SU-DHL-6 (cell line): Measurements from ENCODE around the gene PPP1R14B.

ENCODE experiments used
- H2AFZ ChIP-seq: fragments of 200-600 bp; sonication (generic); 2 replicates; pipeline ENCODE4 v1.6.1; 2014; ENCODE audit warnings: low read depth, mild to moderate bottlenecking, moderate library complexity, mixed read lengths, antibody characterized with exemption, low read length; ENCODE audit not compliant: severe bottlenecking
- H3F3A ChIP-seq: fragments of 200-600 bp; shearing (Covaris generic); 2 replicates; pipeline ENCODE4 v1.6.0; 2016; ENCODE audit warnings: antibody characterized with exemption, mild to moderate bottlenecking; ENCODE audit not compliant: insufficient read depth
- H3K27ac ChIP-seq: fragments of 200-600 bp; sonication (generic); 2 replicates; pipeline ENCODE4 v1.5.1; 2016; ENCODE audit warnings: low read depth, mild to moderate bottlenecking, low read length, moderate library complexity, mixed read lengths
- H3K27me3 ChIP-seq: fragments of 200-600 bp; sonication (generic), shearing (Covaris generic); 2 replicates; pipeline ENCODE4 v1.6.0; 2014; ENCODE audit warnings: mild to moderate bottlenecking, low read length
- H3K36me3 ChIP-seq: fragments of 200-600 bp; sonication (generic); 2 replicates; pipeline ENCODE4 v1.6.1; 2014; ENCODE audit warnings: mild to moderate bottlenecking, low read length, mixed read lengths
- H3K4me2 ChIP-seq: fragments of 300-600, 200-600 bp; shearing (Covaris generic), sonication (generic); 2 replicates; pipeline ENCODE4 v1.6.0; 2014; ENCODE audit warnings: low read length, low read depth, mild to moderate bottlenecking; ENCODE audit not compliant: poor library complexity, severe bottlenecking
- H3K4me3 ChIP-seq: fragments of 200-600 bp; sonication (generic); 2 replicates; pipeline ENCODE4 v1.5.1; 2014; ENCODE audit warnings: antibody characterized with exemption, low read length, mild to moderate bottlenecking, mixed read lengths; ENCODE audit not compliant: insufficient read depth, poor library complexity, severe bottlenecking
- H3K79me2 ChIP-seq: fragments of 200-600 bp; sonication (generic); 2 replicates; pipeline ENCODE4 v1.6.1; 2014; ENCODE audit warnings: mild to moderate bottlenecking, low read length, moderate library complexity; ENCODE audit not compliant: insufficient read depth
- H3K9ac ChIP-seq: fragments of 200-600 bp; sonication (generic); 2 replicates; pipeline ENCODE4 v1.7.0; 2014; ENCODE audit warnings: mild to moderate bottlenecking, low read length
- H3K9me2 ChIP-seq: fragments of 200-600 bp; sonication (generic); replicated peaks from 2 replicates; pipeline ENCODE4 v1.6.1; 2014; ENCODE audit warnings: low read length; ENCODE audit not compliant: insufficient read depth
- H3K9me3 ChIP-seq: fragments of 200-600 bp; sonication (generic); 2 replicates; pipeline ENCODE4 v1.6.1; 2014; ENCODE audit warnings: low read length, mixed read lengths; ENCODE audit not compliant: insufficient read depth
- H4K20me1 ChIP-seq: fragments of 200-600 bp; sonication (generic); 2 replicates; pipeline ENCODE4 v1.6.1; 2014; ENCODE audit warnings: low read depth, mild to moderate bottlenecking, antibody characterized with exemption, low read length, moderate library complexity, mixed read lengths
- EZH2phosphoT487 ChIP-seq: fragments of 200-600 bp; sonication (generic), shearing (Covaris generic); conservative IDR thresholded peaks from 2 replicates; pipeline ENCODE4 v1.6.1; 2018; ENCODE audit warnings: mild to moderate bottlenecking, antibody characterized with exemption, low read length, moderate library complexity, mixed read lengths
- TF ChIP-seq, protein P1 (sequence below): fragments of 200-600 bp; sonication (generic); IDR thresholded peaks from one replicate; pipeline ENCODE4 v1.5.1; 2017; ENCODE audit warnings: antibody characterized with exemption, mild to moderate bottlenecking, low read length, moderate library complexity; ENCODE audit not compliant: insufficient read depth, poor library complexity, severe bottlenecking

The PPP1R14B gene

DNA sequence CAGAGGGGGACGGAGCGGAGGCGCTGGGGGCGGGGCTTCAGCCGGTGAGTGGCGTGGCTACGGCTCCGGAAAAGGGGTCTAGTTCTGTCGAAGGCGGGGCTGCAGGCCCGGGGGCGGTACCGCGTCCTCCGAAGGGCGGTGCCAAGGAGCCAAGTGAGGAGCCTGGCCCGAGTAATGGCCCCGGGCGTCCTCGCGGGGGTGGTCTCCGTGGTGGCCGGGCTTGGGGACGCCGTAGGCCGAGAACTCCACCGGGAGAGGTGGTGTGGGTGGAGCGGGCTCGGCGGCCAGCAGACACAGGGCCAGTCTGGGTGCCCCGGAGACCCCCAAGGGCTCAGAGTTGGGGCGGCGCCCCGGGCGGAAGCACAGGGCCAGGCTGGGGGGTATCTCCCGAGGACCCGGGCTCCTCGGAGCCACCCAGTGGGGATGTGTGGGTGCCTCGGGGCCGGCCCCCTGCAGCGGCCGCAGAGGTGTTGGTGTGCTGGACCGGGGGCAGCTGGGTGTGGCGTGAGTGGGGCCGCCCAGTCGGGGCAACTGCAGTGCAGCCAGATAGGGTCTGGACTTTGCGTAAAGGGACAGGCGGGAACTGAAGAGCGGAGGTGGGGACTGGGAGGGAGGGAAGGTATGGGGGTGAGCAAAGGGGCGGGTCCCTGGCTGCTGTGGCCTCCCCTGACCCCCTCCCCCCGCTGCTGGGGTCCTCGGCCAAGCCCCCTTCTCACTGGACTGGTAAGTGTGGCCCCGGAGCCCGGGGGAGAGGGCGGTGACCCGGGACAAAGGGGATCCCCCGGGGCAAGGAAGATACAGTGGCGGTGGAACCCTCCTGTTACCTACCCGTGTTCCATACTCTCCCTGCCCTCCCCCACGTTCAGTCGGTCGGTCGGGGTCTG, 5.0 kb downstream of the PPP1R14B start:
- H3K9me3 ChIP-seq, result no peaks in the 10 kb centered on the region
- no peaks in the 10 kb centered on the region for H3K36me3 ChIP-seq
- peak overlapping the region; percentile 78 for H3K4me3 ChIP-seq
- no peaks in the 10 kb centered on the region for H3K9me2 ChIP-seq
- H3K79me2 ChIP-seq, result peaks cover 22% of the 10 kb centered on the region
- no peaks in the 10 kb centered on the region for H3K27me3 ChIP-seq
- peaks cover 54% of the 10 kb centered on the region for H3F3A ChIP-seq
- H3K27ac ChIP-seq, result peak overlapping the region; percentile 71
- peak overlapping the region; percentile 72 for H3K9ac ChIP-seq
- TF ChIP-seq, protein P1, sequence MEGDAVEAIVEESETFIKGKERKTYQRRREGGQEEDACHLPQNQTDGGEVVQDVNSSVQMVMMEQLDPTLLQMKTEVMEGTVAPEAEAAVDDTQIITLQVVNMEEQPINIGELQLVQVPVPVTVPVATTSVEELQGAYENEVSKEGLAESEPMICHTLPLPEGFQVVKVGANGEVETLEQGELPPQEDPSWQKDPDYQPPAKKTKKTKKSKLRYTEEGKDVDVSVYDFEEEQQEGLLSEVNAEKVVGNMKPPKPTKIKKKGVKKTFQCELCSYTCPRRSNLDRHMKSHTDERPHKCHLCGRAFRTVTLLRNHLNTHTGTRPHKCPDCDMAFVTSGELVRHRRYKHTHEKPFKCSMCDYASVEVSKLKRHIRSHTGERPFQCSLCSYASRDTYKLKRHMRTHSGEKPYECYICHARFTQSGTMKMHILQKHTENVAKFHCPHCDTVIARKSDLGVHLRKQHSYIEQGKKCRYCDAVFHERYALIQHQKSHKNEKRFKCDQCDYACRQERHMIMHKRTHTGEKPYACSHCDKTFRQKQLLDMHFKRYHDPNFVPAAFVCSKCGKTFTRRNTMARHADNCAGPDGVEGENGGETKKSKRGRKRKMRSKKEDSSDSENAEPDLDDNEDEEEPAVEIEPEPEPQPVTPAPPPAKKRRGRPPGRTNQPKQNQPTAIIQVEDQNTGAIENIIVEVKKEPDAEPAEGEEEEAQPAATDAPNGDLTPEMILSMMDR, result no peak
- no peaks in the 10 kb centered on the region for H4K20me1 ChIP-seq
- H2AFZ ChIP-seq, result no peak overlapping the region
- peak overlapping the region; percentile 93 for H3K4me2 ChIP-seq

- H3K4me3 ChIP-seq, result peak overlapping the region; percentile 61
- H3K27ac ChIP-seq, result peak overlapping the region; percentile 86
- no peaks in the 10 kb centered on the region for H3K9me2 ChIP-seq
- H3F3A ChIP-seq, result peaks cover 54% of the 10 kb centered on the region
- no peaks in the 10 kb centered on the region for H3K36me3 ChIP-seq
- peak overlapping the region; percentile 72 for H3K9ac ChIP-seq
- peaks cover 21% of the 10 kb centered on the region for H3K79me2 ChIP-seq
- peak overlapping the region; percentile 61 for H3K4me2 ChIP-seq
- H3K9me3 ChIP-seq, result no peaks in the 10 kb centered on the region
- H2AFZ ChIP-seq, result no peak overlapping the region
- H4K20me1 ChIP-seq, result no peaks in the 10 kb centered on the region
- TF ChIP-seq EZH2phosphoT487, result no peak
- TF ChIP-seq, protein P1, result no peak
- H3K27me3 ChIP-seq, result no peaks in the 10 kb centered on the region
These were observed 5.6 kb downstream of the PPP1R14B start for GRCh38 chr11:64241241-64241490.

GRCh38 chr11:64240435-64241240, 6.1 kb downstream of the PPP1R14B start, which contains the start of gene FKBP2:
TSS of gene FKBP2 (plus strand) at chr11:64241095. CDS start at chr11:64242388, 1,293 bp downstream.
- peak within 1 kb of the TSS; percentile 78 for H3K4me3 ChIP-seq
- no peaks in the 10 kb centered on the region for H3K9me3 ChIP-seq
- no peak within 1 kb of the TSS for H2AFZ ChIP-seq
- TF ChIP-seq EZH2phosphoT487, result no peak
- TF ChIP-seq, protein P1, result no peak
- H3K9me2 ChIP-seq, result no peaks in the 10 kb centered on the region
- H3K9ac ChIP-seq, result peak within 1 kb of the TSS; percentile 72
- H3F3A ChIP-seq, result peaks cover 50% of the 10 kb centered on the region
- no peaks in the 10 kb centered on the region for H3K36me3 ChIP-seq
- peaks cover 16% of the 10 kb centered on the region for H3K79me2 ChIP-seq
- no peaks in the 10 kb centered on the region for H4K20me1 ChIP-seq
- peak within 1 kb of the TSS; percentile 93 for H3K4me2 ChIP-seq
- peak within 1 kb of the TSS; percentile 86 for H3K27ac ChIP-seq
- no peaks in the 10 kb centered on the region for H3K27me3 ChIP-seq
